H1 (cell line): ENCODE measurements around the gene SEMA4D. TPM values are rescaled to one million over a fixed set of nuclear protein-coding genes. Genes with fewer than 3 reads are reported as not detected.

Source experiments
- RBBP5 ChIP-seq: IDR thresholded peaks from 2 replicates; pipeline ENCODE4 v1.7.1; 2012; ENCODE audit warnings: low read depth, mild to moderate bottlenecking, inconsistent platforms, low read length, moderate library complexity, borderline replicate concordance
- polyA plus RNA-seq, 7 experiments: library from polyadenylated mRNA; depleted of rRNA in 3 of 7; stranded (reverse) in 5 of 7; unstranded in 2 of 7; fragments of >200 nt in 5 of 7; fragments of 200-250 nt in 2 of 7; gene quantifications; 1 replicate in 5 of 7; 2 replicates in 1 of 7; 4 replicates in 1 of 7; pipeline versions ENCODE4 v1.2.1 to v1.2.3, GENCODE V29; 2011 to 2013; ENCODE audit warnings: missing spikeins in 2 of 7, mixed read lengths in 2 of 7
- total RNA-seq: library from RNA; stranded (reverse); fragmentation: NEBNext Ultra II Directional; extraction: Animal tissue kit (Norgen Biotek cat#: 25700); gene quantifications from 2 replicates; pipeline ENCODE4 v1.2.1, GENCODE V29; 2021

The SEMA4D gene
- total and polyA plus RNA-seq, 2 of the 8 experiments (the other 6 are each of a cell fraction or from before 2014, with no cell fraction given), result 21.0 to 70.4 TPM

- no peak for TF ChIP-seq RBBP5
These were observed 148.3 kb downstream of the SEMA4D start (continued) for GRCh38 chr9:89349607-89350006.
